Measurements from ENCODE around the gene NARS2.

Gene NARS2

DNA sequence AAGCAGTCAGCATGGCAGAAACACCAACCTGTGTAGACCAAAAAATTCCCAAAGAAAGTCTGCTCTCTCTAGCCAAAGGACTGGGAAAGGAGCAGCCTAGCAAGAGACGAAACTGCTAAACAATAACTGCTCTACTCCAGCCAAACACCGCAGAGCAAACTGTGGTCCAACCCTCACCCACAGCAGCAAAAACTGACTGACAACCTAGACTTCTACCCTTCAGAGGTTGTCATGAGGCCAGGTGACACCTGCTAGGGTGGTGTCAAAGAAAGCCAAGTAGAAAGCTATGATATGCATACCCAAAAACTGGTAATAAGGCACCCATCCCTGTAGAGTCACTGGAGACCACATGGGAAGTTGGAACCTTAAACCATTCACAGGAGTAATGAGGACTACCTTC, 168.9 kb downstream of the NARS2 start:
- DNase-seq: no peak

DNA sequence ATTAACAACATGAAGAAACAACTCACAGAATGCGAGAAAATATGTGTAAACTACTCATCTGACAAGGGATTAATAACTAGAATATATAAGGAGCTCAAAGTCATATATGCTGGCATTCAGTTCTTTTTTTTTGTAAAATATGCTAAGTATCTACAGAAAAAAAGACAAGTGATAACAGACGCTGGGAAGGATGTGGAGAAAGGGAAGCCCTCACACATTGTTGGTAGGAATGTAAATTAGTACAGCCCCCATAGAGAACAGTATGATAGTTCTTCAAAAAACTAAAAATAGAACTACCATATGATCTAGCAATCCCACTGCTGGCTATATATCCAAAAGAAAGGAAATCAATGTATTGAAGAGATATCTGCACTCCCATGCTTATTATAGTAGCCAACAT, 170.9 kb downstream of the NARS2 start:
- DNase-seq: no peak

GRCh38 chr11:78402847-78403246, 171.8 kb downstream of the NARS2 start:
- no peak for DNase-seq

- no peak for DNase-seq
Observed at GRCh38 chr11:78400702-78401101, 174.0 kb downstream of the NARS2 start.

DNA sequence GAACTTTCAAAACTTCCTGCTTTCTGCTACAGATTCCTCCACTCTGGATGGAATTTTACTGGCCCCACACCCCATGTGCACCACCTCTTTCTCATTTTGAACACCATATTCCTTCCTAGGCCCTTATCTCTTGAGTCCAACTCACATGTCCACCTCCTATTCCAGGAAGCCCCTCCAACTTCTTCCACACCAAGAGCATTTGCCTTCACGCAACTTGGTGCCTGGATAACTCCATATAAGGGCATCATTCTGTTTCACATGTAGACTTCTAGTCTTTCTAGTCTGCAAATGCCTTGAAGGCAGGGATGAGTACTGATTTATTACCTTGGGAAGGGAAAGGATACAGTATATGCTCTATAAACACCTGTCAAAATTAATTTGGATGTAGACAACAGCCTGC, 174.5 kb downstream of the NARS2 start:
- DNase-seq: no peak

- no peak for DNase-seq
Observed at GRCh38 chr11:78399136-78399535, 175.5 kb downstream of the NARS2 start.

GRCh38 chr11:78398715-78399114, 175.9 kb downstream of the NARS2 start:
- no peak for DNase-seq

- no peak for DNase-seq
Observed at GRCh38 chr11:78397398-78397797, 177.3 kb downstream of the NARS2 start.

DNA sequence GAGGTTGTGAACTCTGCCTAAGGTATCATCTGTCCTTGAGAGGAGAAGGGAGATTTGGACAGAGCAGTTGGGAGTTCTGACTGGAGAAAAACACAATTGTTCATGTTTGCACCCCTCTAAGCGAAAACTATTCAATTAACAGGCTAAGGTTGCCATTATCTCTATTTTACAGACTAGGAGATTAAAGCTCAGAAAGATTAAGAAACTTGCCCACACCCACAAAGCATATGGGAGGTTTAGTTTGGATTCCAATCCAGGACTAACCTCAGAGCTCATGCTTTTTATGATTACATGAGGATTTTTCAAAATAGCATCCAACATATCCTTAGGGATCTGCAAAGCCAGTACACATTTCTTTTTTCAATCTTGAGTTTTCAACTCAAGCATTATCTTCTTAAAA, 179.1 kb downstream of the NARS2 start:
- no peak for DNase-seq

DNA sequence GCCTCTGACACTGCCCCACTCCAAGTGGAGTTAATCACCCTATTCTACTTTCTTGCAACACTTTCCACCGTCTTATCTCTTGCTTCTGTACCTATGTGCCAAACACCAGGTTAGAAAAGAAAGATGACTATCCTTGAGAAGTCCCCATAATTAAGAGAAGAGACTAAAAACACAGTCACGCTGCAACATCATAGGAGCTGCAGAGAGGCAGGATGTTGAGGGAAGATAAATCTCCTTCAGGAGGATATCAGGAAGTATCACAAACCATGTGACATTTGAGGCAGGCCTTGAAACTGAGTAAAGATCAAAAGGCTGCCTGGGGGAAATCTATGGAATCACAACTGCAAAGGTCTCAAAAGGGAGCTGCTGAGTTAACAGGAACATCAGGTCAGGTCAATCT, 181.8 kb downstream of the NARS2 start:
- DNase-seq: no peak

DNA sequence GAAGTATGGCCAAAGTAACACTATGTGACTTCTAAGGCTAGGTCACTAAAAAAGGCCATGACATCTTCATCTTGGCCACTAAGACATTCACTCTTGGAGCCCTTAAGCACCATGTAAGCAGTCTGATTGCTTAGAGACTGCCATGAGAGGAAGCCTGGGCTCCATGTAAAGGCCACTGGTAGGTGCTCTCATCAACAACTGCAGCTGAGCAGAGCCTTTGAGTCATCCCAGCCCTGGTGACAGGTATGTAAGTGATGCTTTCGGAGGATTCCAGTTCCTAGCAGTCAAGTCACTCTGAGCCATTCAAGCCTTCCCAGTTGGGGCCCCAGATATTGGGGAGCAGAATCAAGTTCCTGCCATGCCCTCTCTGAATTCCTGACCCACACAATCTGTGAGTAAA, 183.2 kb downstream of the NARS2 start:
- DNase-seq: no peak

DNA sequence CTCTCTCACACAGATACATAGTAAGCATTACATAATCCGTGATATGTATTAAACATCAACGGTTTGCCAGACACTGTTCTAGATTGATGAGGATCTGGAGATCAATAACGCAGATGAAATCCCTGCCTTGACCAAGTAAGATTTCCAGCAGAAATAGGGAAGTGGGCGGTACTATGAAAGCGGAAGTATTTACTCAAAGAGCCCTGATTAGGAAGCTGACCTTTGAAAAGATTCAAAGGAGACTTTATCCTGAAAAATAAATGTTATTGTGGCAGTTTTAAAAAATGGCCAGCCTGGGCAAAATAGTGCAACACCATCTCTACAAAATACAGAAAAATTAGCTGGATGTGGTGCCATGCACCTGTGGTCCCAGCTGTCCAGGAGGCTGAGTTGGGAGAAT, 183.9 kb downstream of the NARS2 start:
- no peak for DNase-seq

DNA sequence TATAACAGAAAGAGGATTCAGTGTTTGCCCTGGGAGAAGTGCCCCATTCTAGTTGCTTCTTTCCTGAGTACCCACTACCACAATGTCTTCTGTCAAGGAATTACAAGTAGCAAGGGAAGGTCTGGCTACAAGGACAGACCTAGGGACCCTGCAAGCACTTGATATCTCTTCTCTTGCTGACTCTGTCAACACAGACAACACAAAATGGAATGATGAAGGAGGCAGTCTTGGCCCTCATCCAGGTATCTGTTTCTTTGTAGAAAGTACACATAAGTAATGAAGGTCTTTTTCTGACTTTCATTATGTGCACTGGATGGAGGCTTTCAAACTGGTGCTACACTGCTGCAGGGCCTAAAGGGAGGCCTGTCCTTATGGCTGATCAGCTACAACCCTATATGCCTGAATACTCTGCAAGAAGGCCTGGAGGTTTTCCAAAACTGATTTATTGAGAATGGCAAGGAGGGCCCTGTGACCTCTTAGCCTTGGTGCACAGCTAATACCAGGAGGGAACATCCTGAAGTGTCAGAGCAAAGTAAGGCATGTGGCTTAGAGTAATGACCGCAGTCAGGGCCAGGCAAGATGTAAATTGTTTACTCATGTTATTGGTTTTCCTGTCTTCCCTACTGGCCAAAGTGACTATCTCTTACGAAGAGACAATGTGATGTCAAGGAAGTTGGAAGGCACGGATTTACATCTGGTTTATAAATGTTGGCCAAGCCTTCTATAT, 188.3 kb downstream of the NARS2 start:
- no peak for DNase-seq
